ENCODE measurements around the gene HNF1B. TPM values are rescaled to one million over a fixed set of nuclear protein-coding genes. Genes with fewer than 3 reads are reported as not detected.

The HNF1B gene
- under 1 TPM; 0.22 to 0.73 TPM for total RNA-seq
- not detected for polyA plus RNA-seq

- peaks cover 19 to 40% (median 26%) of the 10 kb centered on the region in 3 donors for H3K4me1 Mint-ChIP-seq
- POLR2A ChIA-PET, result no interaction called here
- H3K27me3 ChIP-seq (ENCODE audit: insufficient read depth, low read length, poor library complexity, severe bottlenecking), result peaks cover 51% of the 10 kb centered on the region
Observed at GRCh38 chr17:37744961-37745800, at the start of gene HNF1B. TSS of gene HNF1B (minus strand) at chr17:37745059. CDS start at chr17:37744884, 175 bp downstream.

DNA sequence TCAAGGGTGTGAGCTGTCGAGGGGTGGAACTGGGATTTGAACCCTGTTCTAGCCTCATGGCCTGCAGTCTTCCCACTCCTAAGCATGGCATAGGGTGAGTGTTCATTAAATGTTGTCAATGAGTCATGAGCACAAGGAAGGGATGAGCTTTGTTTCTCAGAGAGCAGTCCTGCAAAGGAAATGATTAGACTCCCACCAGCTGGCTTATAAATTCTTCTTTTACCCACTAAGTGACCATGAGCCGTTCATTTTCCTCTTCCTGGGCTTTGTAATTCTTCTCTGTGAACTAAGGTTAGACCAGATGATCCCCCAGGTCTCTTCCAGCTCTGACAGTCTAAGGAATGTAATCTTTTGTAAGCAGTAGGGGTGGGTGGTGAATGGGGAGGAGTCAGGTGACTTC is 47.9 kb upstream of the HNF1B start:
- no peak overlapping the region for H3K4me3 Mint-ChIP-seq
- Histone ChIP-seq H3K9me3 (ENCODE audit: low read length) (no peaks in the 10 kb centered on the region), H3K27ac (ENCODE audit: low read depth, low read length) (no peak overlapping the region), H3K36me3 (ENCODE audit: insufficient read depth, low read length) (no peaks in the 10 kb centered on the region), H3K4me3 (ENCODE audit: low read length) (no peak overlapping the region), H3K27me3 (ENCODE audit: insufficient read depth, low read length, poor library complexity, severe bottlenecking) (no peaks in the 10 kb centered on the region), H3K4me1 (ENCODE audit: insufficient read depth, low read length) (no peaks in the 10 kb centered on the region)
- H3K27ac Mint-ChIP-seq, result no peak overlapping the region
- no peaks in the 10 kb centered on the region for H3K36me3 Mint-ChIP-seq
- ChIA-PET POLR2A (no interaction called here), CTCF (interaction anchor here (1.1 to 2.6 kb wide), 3 partner anchors 58 to 419 kb away, joined by 3 to 6 read pairs (median 5); no protein-coding TSS in a partner anchor)
- peaks cover 12 to 55% of the 10 kb centered on the region in 2 donors for H3K27me3 Mint-ChIP-seq
- no peaks in the 10 kb centered on the region for H3K4me1 Mint-ChIP-seq
- no peaks in the 10 kb centered on the region for H3K9me3 Mint-ChIP-seq
- DNase-seq, result no peak

More at GRCh38 chr17:37744961-37745800, at the start of gene HNF1B:
- Mint-ChIP-seq H3K27ac (no peak within 1 kb of the TSS), H3K4me3 (peak within 1 kb of the TSS; percentile 27 to 83 (median 45)), H3K9me3 (no peaks in the 10 kb centered on the region), H3K27me3 (peaks cover 52 to 81% of the 10 kb centered on the region in 2 donors), H3K36me3 (peaks cover 0 to 1% (median 0%) of the 10 kb centered on the region in 3 donors)
- Histone ChIP-seq H3K4me3 (ENCODE audit: low read length) (no peak within 1 kb of the TSS), H3K36me3 (ENCODE audit: insufficient read depth, low read length) (no peaks in the 10 kb centered on the region), H3K9me3 (ENCODE audit: low read length) (no peaks in the 10 kb centered on the region), H3K27ac (ENCODE audit: low read depth, low read length) (no peak within 1 kb of the TSS), H3K4me1 (ENCODE audit: insufficient read depth, low read length) (peaks cover 32% of the 10 kb centered on the region)
- CTCF ChIA-PET, result no interaction called here
- no peak for DNase-seq

DNA sequence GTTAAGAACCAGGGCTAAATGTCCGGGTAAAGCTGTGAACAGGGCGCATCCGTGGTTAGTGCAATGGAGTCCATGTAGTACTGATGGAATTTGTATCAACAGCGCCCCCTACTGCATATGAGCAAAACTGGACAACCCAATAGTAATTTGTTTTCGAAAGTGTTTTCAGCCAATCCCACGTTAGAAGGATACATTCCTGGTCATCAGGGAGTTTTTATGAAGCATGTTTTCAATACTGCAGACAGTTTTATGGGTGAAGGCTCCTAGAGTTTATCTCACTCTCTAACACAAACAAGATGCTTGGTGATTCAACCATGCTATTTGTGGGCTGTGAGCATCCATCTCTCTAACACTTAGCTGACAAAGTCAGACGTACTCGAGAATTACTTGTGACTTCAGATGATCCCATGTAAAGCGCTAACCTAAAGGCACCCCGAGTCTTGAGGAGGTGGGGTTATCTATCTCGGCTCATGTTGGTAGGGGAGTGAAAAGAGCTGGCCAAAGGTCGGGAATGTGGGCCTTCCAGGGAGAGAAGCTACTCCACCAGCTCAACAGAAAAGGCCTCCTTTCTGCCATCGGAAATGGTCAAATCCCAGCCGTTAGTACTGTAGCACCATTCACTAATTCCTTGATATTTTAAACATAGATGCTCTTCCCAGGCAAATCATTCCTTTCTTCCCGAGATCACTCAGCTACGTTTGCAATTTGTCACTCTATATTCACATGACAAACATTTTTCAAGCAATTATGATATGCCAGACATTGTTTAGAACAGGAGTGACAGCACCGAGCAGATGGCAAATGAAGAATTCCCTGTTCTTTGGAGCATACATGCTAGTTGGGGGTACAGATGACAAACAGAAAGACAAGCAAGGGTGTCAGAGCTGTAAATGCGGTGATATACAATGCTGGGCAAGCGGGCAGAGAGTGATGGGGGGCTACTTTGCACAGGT is 46.9 kb upstream of the HNF1B start:
- H3K9me3 ChIP-seq (ENCODE audit: low read length), result no peaks in the 10 kb centered on the region

DNA sequence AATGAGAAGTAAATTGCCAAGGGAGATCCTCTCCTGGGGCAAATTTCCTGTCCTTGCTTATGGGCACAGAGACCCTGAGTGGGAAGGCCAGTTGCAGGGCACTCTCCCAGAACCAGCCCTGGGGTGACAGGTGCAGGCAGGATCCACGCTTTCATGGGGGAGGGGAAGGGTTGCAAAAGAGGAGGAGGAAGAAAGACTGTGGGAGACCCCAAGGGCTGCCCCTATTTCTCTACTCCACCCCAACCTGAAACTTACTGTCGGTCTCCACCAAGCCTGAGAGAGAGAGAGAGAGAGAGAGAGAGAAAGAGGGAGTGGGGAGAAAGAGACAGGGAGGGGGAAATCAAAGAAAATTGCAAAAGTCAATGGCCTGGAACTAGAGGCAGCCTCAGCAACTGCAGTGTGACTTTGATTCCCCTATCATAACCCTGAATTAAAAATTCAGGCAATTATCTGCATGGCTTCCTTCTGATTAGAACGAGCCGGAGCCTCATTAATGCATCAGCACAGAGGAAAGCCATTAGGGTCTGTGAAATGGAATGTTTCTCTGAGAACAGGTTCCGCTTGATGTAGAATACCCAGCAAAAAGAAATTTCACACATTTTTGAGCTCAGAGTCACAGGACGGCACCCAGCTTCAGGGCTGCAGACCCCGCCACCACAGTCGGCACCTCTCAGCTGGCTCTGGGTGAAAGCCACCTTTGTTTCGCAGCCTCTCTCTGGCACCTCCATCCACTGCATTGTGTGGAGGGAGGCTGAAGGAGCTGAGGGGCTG is 45.1 kb upstream of the HNF1B start:
- no peak overlapping the region for H3K4me3 ChIP-seq (ENCODE audit: low read length)
- no peaks in the 10 kb centered on the region for H3K4me1 ChIP-seq (ENCODE audit: insufficient read depth, low read length)
- CTCF ChIA-PET, result no interaction called here
- Mint-ChIP-seq H3K36me3 (no peaks in the 10 kb centered on the region), H3K27me3 (peaks cover 7 to 72% of the 10 kb centered on the region in 2 donors), H3K4me1 (no peaks in the 10 kb centered on the region), H3K27ac (no peak overlapping the region), H3K9me3 (no peaks in the 10 kb centered on the region), H3K4me3 (no peak overlapping the region)
- no peak for DNase-seq
- no peaks in the 10 kb centered on the region for H3K36me3 ChIP-seq (ENCODE audit: insufficient read depth, low read length)
- H3K27ac ChIP-seq (ENCODE audit: low read depth, low read length), result no peak overlapping the region
- no peaks in the 10 kb centered on the region for H3K27me3 ChIP-seq (ENCODE audit: insufficient read depth, low read length, poor library complexity, severe bottlenecking)
- POLR2A ChIA-PET, result no interaction called here
- H3K9me3 ChIP-seq (ENCODE audit: low read length), result no peaks in the 10 kb centered on the region

More for the DNA sequence above, 46.9 kb upstream of the HNF1B start:
- Mint-ChIP-seq H3K36me3 (no peaks in the 10 kb centered on the region), H3K27ac (no peak overlapping the region), H3K4me3 (no peak overlapping the region), H3K9me3 (no peaks in the 10 kb centered on the region), H3K27me3 (peaks cover 7 to 58% of the 10 kb centered on the region in 2 donors), H3K4me1 (no peaks in the 10 kb centered on the region)
- H3K4me1 ChIP-seq (ENCODE audit: insufficient read depth, low read length), result no peaks in the 10 kb centered on the region
- H3K27ac ChIP-seq (ENCODE audit: low read depth, low read length), result no peak overlapping the region
- CTCF ChIA-PET, result interaction anchor here (1.1 to 2.6 kb wide), 4 partner anchors 57 to 1189 kb away, joined by 3 to 6 read pairs (median 4); no protein-coding TSS in a partner anchor
- H3K27me3 ChIP-seq (ENCODE audit: insufficient read depth, low read length, poor library complexity, severe bottlenecking), result no peaks in the 10 kb centered on the region
- no peaks in the 10 kb centered on the region for H3K36me3 ChIP-seq (ENCODE audit: insufficient read depth, low read length)
- POLR2A ChIA-PET, result no interaction called here
- peak; percentile 15 to 55 (median 29) for DNase-seq
- no peak overlapping the region for H3K4me3 ChIP-seq (ENCODE audit: low read length)

DNA sequence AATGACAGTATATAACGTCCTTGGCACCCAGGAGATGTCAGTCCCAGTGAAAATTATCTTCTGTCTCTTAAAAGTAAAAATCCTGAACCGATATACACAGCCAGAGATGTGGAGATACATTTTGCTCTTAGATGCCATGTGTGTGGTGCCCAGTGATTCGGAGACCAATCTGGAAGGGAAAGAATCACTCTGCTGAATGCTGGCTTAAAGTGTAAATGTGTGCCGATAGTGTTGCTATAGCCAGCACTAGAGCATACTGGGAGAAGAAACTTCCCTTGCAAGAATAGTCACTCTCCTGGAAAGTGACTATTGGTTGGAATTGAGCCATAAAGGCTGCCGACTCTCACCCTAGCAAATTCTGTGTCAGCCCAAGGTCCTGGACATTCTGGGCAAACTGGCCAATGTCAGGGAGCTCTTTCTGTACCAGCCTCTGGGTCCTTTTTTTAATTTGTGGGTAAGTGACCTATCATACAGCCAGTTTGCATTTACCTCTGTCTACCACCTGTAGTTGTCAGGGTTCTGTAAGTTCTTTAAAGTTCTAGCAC is 44.2 kb upstream of the HNF1B start:
- H3K27ac Mint-ChIP-seq, result no peak overlapping the region
- no peak overlapping the region for H3K4me3 Mint-ChIP-seq
- H3K36me3 Mint-ChIP-seq, result no peaks in the 10 kb centered on the region
- Histone ChIP-seq H3K9me3 (ENCODE audit: low read length) (no peaks in the 10 kb centered on the region), H3K36me3 (ENCODE audit: insufficient read depth, low read length) (no peaks in the 10 kb centered on the region), H3K4me1 (ENCODE audit: insufficient read depth, low read length) (no peaks in the 10 kb centered on the region), H3K4me3 (ENCODE audit: low read length) (no peak overlapping the region), H3K27me3 (ENCODE audit: insufficient read depth, low read length, poor library complexity, severe bottlenecking) (no peaks in the 10 kb centered on the region), H3K27ac (ENCODE audit: low read depth, low read length) (no peak overlapping the region)
- no peaks in the 10 kb centered on the region for H3K9me3 Mint-ChIP-seq
- DNase-seq, result no peak
- POLR2A ChIA-PET, result no interaction called here
- H3K27me3 Mint-ChIP-seq, result peaks cover 12 to 75% of the 10 kb centered on the region in 2 donors
- H3K4me1 Mint-ChIP-seq, result no peaks in the 10 kb centered on the region
- CTCF ChIA-PET, result no interaction called here

GRCh38 chr17:37788526-37788925 is 43.7 kb upstream of the HNF1B start:
- POLR2A ChIA-PET, result no interaction called here
- Mint-ChIP-seq H3K27me3 (peaks cover 17 to 77% of the 10 kb centered on the region in 2 donors), H3K9me3 (no peaks in the 10 kb centered on the region), H3K36me3 (no peaks in the 10 kb centered on the region), H3K4me3 (no peak overlapping the region), H3K4me1 (no peaks in the 10 kb centered on the region), H3K27ac (no peak overlapping the region)
- no peak for DNase-seq
- no peak overlapping the region for H3K4me3 ChIP-seq (ENCODE audit: low read length)
- CTCF ChIA-PET, result no interaction called here
- no peaks in the 10 kb centered on the region for H3K9me3 ChIP-seq (ENCODE audit: low read length)
- no peaks in the 10 kb centered on the region for H3K4me1 ChIP-seq (ENCODE audit: insufficient read depth, low read length)
- H3K36me3 ChIP-seq (ENCODE audit: insufficient read depth, low read length), result no peaks in the 10 kb centered on the region
- H3K27me3 ChIP-seq (ENCODE audit: insufficient read depth, low read length, poor library complexity, severe bottlenecking), result no peaks in the 10 kb centered on the region
- no peak overlapping the region for H3K27ac ChIP-seq (ENCODE audit: low read depth, low read length)

GRCh38 chr17:37787055-37787757 is 42.3 kb upstream of the HNF1B start:
- ChIA-PET CTCF (no interaction called here), POLR2A (no interaction called here)
- H3K4me1 ChIP-seq (ENCODE audit: insufficient read depth, low read length), result no peaks in the 10 kb centered on the region
- Mint-ChIP-seq H3K36me3 (no peaks in the 10 kb centered on the region), H3K4me1 (no peaks in the 10 kb centered on the region), H3K27me3 (peaks cover 20 to 72% of the 10 kb centered on the region in 2 donors), H3K27ac (no peak overlapping the region), H3K9me3 (no peaks in the 10 kb centered on the region), H3K4me3 (no peak overlapping the region)
- no peak overlapping the region for H3K27ac ChIP-seq (ENCODE audit: low read depth, low read length)
- no peaks in the 10 kb centered on the region for H3K27me3 ChIP-seq (ENCODE audit: insufficient read depth, low read length, poor library complexity, severe bottlenecking)
- no peak overlapping the region for H3K4me3 ChIP-seq (ENCODE audit: low read length)
- H3K9me3 ChIP-seq (ENCODE audit: low read length), result no peaks in the 10 kb centered on the region
- no peak for DNase-seq
- H3K36me3 ChIP-seq (ENCODE audit: insufficient read depth, low read length), result no peaks in the 10 kb centered on the region
